SU-DHL-6 (cell line): ENCODE results near the gene OR10A4.
"Not testable (repeated sequence)": the region's sequence is repeated elsewhere in the genome, so short reads cannot be mapped to it uniquely, and the experiment has no call there.

Experiments used
- H2AFZ ChIP-seq: fragments of 200-600 bp; sonication (generic); 2 replicates; pipeline ENCODE4 v1.6.1; 2014; ENCODE audit warnings: low read depth, mild to moderate bottlenecking, moderate library complexity, mixed read lengths, antibody characterized with exemption, low read length; ENCODE audit not compliant: severe bottlenecking
- H3F3A ChIP-seq: fragments of 200-600 bp; shearing (Covaris generic); 2 replicates; pipeline ENCODE4 v1.6.0; 2016; ENCODE audit warnings: antibody characterized with exemption, mild to moderate bottlenecking; ENCODE audit not compliant: insufficient read depth
- H3K27ac ChIP-seq: fragments of 200-600 bp; sonication (generic); 2 replicates; pipeline ENCODE4 v1.5.1; 2016; ENCODE audit warnings: low read depth, mild to moderate bottlenecking, low read length, moderate library complexity, mixed read lengths
- H3K27me3 ChIP-seq: fragments of 200-600 bp; sonication (generic), shearing (Covaris generic); 2 replicates; pipeline ENCODE4 v1.6.0; 2014; ENCODE audit warnings: mild to moderate bottlenecking, low read length
- H3K36me3 ChIP-seq: fragments of 200-600 bp; sonication (generic); 2 replicates; pipeline ENCODE4 v1.6.1; 2014; ENCODE audit warnings: mild to moderate bottlenecking, low read length, mixed read lengths
- H3K4me2 ChIP-seq: fragments of 300-600, 200-600 bp; shearing (Covaris generic), sonication (generic); 2 replicates; pipeline ENCODE4 v1.6.0; 2014; ENCODE audit warnings: low read length, low read depth, mild to moderate bottlenecking; ENCODE audit not compliant: poor library complexity, severe bottlenecking
- H3K4me3 ChIP-seq: fragments of 200-600 bp; sonication (generic); 2 replicates; pipeline ENCODE4 v1.5.1; 2014; ENCODE audit warnings: antibody characterized with exemption, low read length, mild to moderate bottlenecking, mixed read lengths; ENCODE audit not compliant: insufficient read depth, poor library complexity, severe bottlenecking
- H3K79me2 ChIP-seq: fragments of 200-600 bp; sonication (generic); 2 replicates; pipeline ENCODE4 v1.6.1; 2014; ENCODE audit warnings: mild to moderate bottlenecking, low read length, moderate library complexity; ENCODE audit not compliant: insufficient read depth
- H3K9ac ChIP-seq: fragments of 200-600 bp; sonication (generic); 2 replicates; pipeline ENCODE4 v1.7.0; 2014; ENCODE audit warnings: mild to moderate bottlenecking, low read length
- H3K9me2 ChIP-seq: fragments of 200-600 bp; sonication (generic); replicated peaks from 2 replicates; pipeline ENCODE4 v1.6.1; 2014; ENCODE audit warnings: low read length; ENCODE audit not compliant: insufficient read depth
- H3K9me3 ChIP-seq: fragments of 200-600 bp; sonication (generic); 2 replicates; pipeline ENCODE4 v1.6.1; 2014; ENCODE audit warnings: low read length, mixed read lengths; ENCODE audit not compliant: insufficient read depth
- H4K20me1 ChIP-seq: fragments of 200-600 bp; sonication (generic); 2 replicates; pipeline ENCODE4 v1.6.1; 2014; ENCODE audit warnings: low read depth, mild to moderate bottlenecking, antibody characterized with exemption, low read length, moderate library complexity, mixed read lengths
- EZH2phosphoT487 ChIP-seq: fragments of 200-600 bp; sonication (generic), shearing (Covaris generic); conservative IDR thresholded peaks from 2 replicates; pipeline ENCODE4 v1.6.1; 2018; ENCODE audit warnings: mild to moderate bottlenecking, antibody characterized with exemption, low read length, moderate library complexity, mixed read lengths
- TF ChIP-seq, protein P1 (sequence below): fragments of 200-600 bp; sonication (generic); IDR thresholded peaks from one replicate; pipeline ENCODE4 v1.5.1; 2017; ENCODE audit warnings: antibody characterized with exemption, mild to moderate bottlenecking, low read length, moderate library complexity; ENCODE audit not compliant: insufficient read depth, poor library complexity, severe bottlenecking

OR10A4 gene

DNA sequence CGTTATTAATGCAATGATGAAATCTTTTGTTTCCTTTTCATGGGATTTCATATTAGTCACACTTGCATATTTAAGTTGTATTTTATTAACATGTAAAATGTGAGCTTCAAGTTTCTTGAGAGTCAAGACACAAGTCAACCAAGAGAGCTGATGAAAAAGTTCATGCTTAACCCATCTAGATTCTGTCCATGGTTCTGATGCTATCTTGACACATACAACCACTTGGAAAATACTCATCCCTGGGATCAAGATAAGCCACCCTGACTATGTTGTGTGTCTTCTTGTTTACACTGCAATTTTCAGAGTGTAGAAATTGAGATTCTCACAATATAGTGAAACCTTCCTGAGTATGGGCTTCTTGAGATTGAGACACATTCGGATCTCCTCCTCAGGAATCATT lies 664 bp upstream of the OR10A4 start:
- Histone ChIP-seq H3F3A (no peaks in the 10 kb centered on the region), H3K4me2 (no peak overlapping the region), H3K36me3 (no peaks in the 10 kb centered on the region), H2AFZ (no peak overlapping the region), H3K9me3 (no peaks in the 10 kb centered on the region), H3K4me3 (no peak overlapping the region), H4K20me1 (no peaks in the 10 kb centered on the region), H3K27me3 (no peaks in the 10 kb centered on the region), H3K27ac (no peak overlapping the region), H3K9ac (no peak overlapping the region), H3K9me2 (no peaks in the 10 kb centered on the region), H3K79me2 (no peaks in the 10 kb centered on the region)
- TF ChIP-seq, protein P1, sequence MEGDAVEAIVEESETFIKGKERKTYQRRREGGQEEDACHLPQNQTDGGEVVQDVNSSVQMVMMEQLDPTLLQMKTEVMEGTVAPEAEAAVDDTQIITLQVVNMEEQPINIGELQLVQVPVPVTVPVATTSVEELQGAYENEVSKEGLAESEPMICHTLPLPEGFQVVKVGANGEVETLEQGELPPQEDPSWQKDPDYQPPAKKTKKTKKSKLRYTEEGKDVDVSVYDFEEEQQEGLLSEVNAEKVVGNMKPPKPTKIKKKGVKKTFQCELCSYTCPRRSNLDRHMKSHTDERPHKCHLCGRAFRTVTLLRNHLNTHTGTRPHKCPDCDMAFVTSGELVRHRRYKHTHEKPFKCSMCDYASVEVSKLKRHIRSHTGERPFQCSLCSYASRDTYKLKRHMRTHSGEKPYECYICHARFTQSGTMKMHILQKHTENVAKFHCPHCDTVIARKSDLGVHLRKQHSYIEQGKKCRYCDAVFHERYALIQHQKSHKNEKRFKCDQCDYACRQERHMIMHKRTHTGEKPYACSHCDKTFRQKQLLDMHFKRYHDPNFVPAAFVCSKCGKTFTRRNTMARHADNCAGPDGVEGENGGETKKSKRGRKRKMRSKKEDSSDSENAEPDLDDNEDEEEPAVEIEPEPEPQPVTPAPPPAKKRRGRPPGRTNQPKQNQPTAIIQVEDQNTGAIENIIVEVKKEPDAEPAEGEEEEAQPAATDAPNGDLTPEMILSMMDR = no peak
- TF ChIP-seq EZH2phosphoT487 = no peak

DNA sequence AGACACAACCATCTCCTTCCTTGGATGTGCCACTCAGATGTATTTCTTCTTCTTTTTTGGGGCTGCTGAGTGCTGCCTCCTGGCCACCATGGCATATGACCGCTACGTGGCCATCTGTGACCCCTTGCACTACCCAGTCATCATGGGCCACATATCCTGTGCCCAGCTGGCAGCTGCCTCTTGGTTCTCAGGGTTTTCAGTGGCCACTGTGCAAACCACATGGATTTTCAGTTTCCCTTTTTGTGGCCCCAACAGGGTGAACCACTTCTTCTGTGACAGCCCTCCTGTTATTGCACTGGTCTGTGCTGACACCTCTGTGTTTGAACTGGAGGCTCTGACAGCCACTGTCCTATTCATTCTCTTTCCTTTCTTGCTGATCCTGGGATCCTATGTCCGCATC lies 489 bp downstream of the OR10A4 start:
- H3K4me2 ChIP-seq = no peak overlapping the region
- H4K20me1 ChIP-seq = no peaks in the 10 kb centered on the region
- H3K9me3 ChIP-seq = no peaks in the 10 kb centered on the region
- no peaks in the 10 kb centered on the region for H3K79me2 ChIP-seq
- no peaks in the 10 kb centered on the region for H3K9me2 ChIP-seq
- H3K9ac ChIP-seq = no peak overlapping the region
- H3K4me3 ChIP-seq = no peak overlapping the region
- no peak overlapping the region for H2AFZ ChIP-seq
- TF ChIP-seq, protein P1 = no peak
- TF ChIP-seq EZH2phosphoT487 = no peak
- H3K27me3 ChIP-seq = no peaks in the 10 kb centered on the region
- no peaks in the 10 kb centered on the region for H3F3A ChIP-seq
- no peaks in the 10 kb centered on the region for H3K36me3 ChIP-seq
- H3K27ac ChIP-seq = no peak overlapping the region

DNA sequence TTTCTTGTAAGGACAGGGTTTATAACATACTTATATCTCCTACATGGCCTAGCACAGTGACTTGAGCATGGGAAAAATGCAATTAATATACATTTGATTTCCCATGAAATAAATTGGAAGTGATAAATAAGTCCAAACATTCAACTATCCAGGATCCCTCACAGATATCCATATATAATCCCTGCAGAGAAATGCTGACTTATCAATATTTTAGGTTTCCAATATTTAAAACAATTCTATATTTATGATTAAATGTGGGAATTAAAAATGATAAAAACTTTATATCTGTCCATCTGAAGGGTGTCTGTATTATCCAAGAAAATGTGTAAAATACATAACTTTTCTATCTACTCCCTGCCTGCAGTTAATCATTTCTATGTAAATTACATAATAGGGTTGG lies 6.3 kb downstream of the OR10A4 start:
- no peaks in the 10 kb centered on the region for H4K20me1 ChIP-seq

DNA sequence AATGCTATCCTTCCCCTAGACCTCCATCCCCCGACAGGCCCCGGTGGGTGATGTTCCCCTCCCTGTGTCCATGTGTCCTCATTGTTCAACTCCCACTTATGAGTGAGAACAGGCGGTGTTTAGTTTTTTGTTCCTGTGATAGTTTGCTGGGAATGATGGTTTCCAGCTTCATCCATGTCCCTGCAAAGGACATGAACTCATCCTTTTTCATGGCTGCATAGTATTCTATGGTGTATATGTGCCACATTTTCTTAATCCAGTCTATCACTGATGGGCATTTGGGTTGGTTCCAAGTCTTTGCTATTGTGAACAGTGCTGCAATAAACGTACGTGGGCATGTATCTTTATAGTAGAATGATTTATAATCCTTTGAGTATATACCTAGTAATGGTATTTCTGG lies 11.3 kb downstream of the OR10A4 start:
- not testable (repeated sequence) for H3K4me3 ChIP-seq, H3K27ac ChIP-seq, H3K9me3 ChIP-seq, H4K20me1 ChIP-seq, H3K9me2 ChIP-seq, H2AFZ ChIP-seq, H3K79me2 ChIP-seq, H3K27me3 ChIP-seq, H3F3A ChIP-seq, H3K9ac ChIP-seq, H3K4me2 ChIP-seq, H3K36me3 ChIP-seq

More for the DNA sequence above, 6.3 kb downstream of the OR10A4 start:
- Histone ChIP-seq H3K4me3 (no peak overlapping the region), H3K9me2 (no peaks in the 10 kb centered on the region), H3K27ac (no peak overlapping the region), H2AFZ (no peak overlapping the region), H3K79me2 (no peaks in the 10 kb centered on the region), H3F3A (no peaks in the 10 kb centered on the region), H3K9ac (no peak overlapping the region), H3K36me3 (no peaks in the 10 kb centered on the region), H3K9me3 (no peaks in the 10 kb centered on the region), H3K27me3 (no peaks in the 10 kb centered on the region), H3K4me2 (no peak overlapping the region)
- TF ChIP-seq EZH2phosphoT487 = no peak
- TF ChIP-seq, protein P1 = no peak
